Thoracic aorta (tissue), 2 donors: Measurements from ENCODE around the gene TMEM82. TPM values are rescaled to one million over a fixed set of nuclear protein-coding genes. Genes with fewer than 3 reads are reported as not detected.

Source experiments
- ATAC-seq: fragments of 150-250 bp; one replicate; pipeline ENCODE4 v1.8.0; 2017; ENCODE audit warnings: low read depth; ENCODE audit not compliant: insufficient number of reproducible peaks, low FRiP score
- DNase-seq: peaks from one replicate; pipeline ENCODE4 v3.0.0-alpha.2; 2020; ENCODE audit warnings: low spot score
- H3K27ac ChIP-seq, 2 donors: fragments of 200-600 bp; sonication (generic); 1 replicate in 1 of 2; 2 replicates in 1 of 2; pipeline ENCODE4 v1.5.1; 2016; ENCODE audit warnings: mild to moderate bottlenecking in 2 of 2, moderate library complexity in 2 of 2
- H3K27me3 ChIP-seq: fragments of 200-600 bp; sonication (generic); replicated peaks from 2 replicates; pipeline ENCODE4 v1.6.0; 2016; ENCODE audit warnings: mild to moderate bottlenecking; ENCODE audit not compliant: insufficient read depth
- H3K36me3 ChIP-seq: fragments of 200-600 bp; sonication (generic); one replicate; pipeline ENCODE4 v1.5.1; 2016
- H3K4me1 ChIP-seq, 2 donors: fragments of 200-600 bp; sonication (generic); 1 replicate in 1 of 2; 2 replicates in 1 of 2; pipeline versions ENCODE4 v1.5.1 to v1.6.0; 2016; ENCODE audit warnings: low read depth in 2 of 2, mild to moderate bottlenecking in 1 of 2; ENCODE audit not compliant: control insufficient read depth in 1 of 2
- H3K4me3 ChIP-seq: fragments of 200-600 bp; sonication (generic); 2 replicates; pipeline ENCODE4 v1.5.1; 2016; ENCODE audit warnings: mild to moderate bottlenecking
- H3K9me3 ChIP-seq: fragments of 200-600 bp; sonication (generic); 2 replicates; pipeline ENCODE4 v1.5.1; 2016
- CTCF ChIP-seq: fragments of 200-600 bp; sonication (generic); IDR thresholded peaks from one replicate; pipeline ENCODE4 v1.5.1; 2019; ENCODE audit warnings: antibody characterized with exemption
- total RNA-seq, 2 donors: library from RNA; depleted of rRNA; stranded (reverse); fragments of >200 nt; gene quantifications; one replicate each; pipeline versions ENCODE4 v1.1.0 to v1.2.3, GENCODE V29; 2016

Gene TMEM82
- total RNA-seq, 2 donors from 2014 or later = not detected

- TF ChIP-seq CTCF = no peak
- H3K27ac ChIP-seq = no peak overlapping the region
- peaks cover 4 to 17% of the 10 kb centered on the region in 2 donors for H3K4me1 ChIP-seq
- ATAC-seq (no peak), DNase-seq (no peak)
- no peaks in the 10 kb centered on the region for H3K9me3 ChIP-seq
- H3K27me3 ChIP-seq = no peaks in the 10 kb centered on the region
- H3K36me3 ChIP-seq = peaks cover 75% of the 10 kb centered on the region
- no peak overlapping the region for H3K4me3 ChIP-seq
Measured at GRCh38 chr1:15730936-15731335, 11.4 kb upstream of the TMEM82 start.

- peaks cover 66% of the 10 kb centered on the region for H3K36me3 ChIP-seq
- TF ChIP-seq CTCF = no peak
- no peak overlapping the region for H3K4me3 ChIP-seq
- no peaks in the 10 kb centered on the region for H3K27me3 ChIP-seq
- peaks cover 15 to 28% of the 10 kb centered on the region in 2 donors for H3K4me1 ChIP-seq
- no peak for DNase-seq
- no peaks in the 10 kb centered on the region for H3K9me3 ChIP-seq
- ATAC-seq = no peak
- H3K27ac ChIP-seq = peak overlapping the region in 1 of 2 donors; percentile 5
Measured at GRCh38 chr1:15731735-15732685, 10.3 kb upstream of the TMEM82 start.

- Histone ChIP-seq H3K4me1 (peaks cover 16 to 35% of the 10 kb centered on the region in 2 donors), H3K9me3 (no peaks in the 10 kb centered on the region), H3K36me3 (peaks cover 59% of the 10 kb centered on the region), H3K27me3 (no peaks in the 10 kb centered on the region), H3K4me3 (no peak overlapping the region), H3K27ac (no peak overlapping the region)
- ATAC-seq = no peak
- DNase-seq = no peak
- TF ChIP-seq CTCF = no peak
Measured at GRCh38 chr1:15732686-15733081, 9.6 kb upstream of the TMEM82 start.

GRCh38 chr1:15733218-15733725 is 9.0 kb upstream of the TMEM82 start:
- no peaks in the 10 kb centered on the region for H3K9me3 ChIP-seq
- no peak for TF ChIP-seq CTCF
- ATAC-seq = no peak
- no peak for DNase-seq
- no peaks in the 10 kb centered on the region for H3K27me3 ChIP-seq
- H3K27ac ChIP-seq = no peak overlapping the region
- H3K4me1 ChIP-seq = peaks cover 16 to 38% of the 10 kb centered on the region in 2 donors
- no peak overlapping the region for H3K4me3 ChIP-seq
- peaks cover 53% of the 10 kb centered on the region for H3K36me3 ChIP-seq

- no peak for DNase-seq
- peaks cover 48% of the 10 kb centered on the region for H3K36me3 ChIP-seq
- TF ChIP-seq CTCF = no peak
Measured at GRCh38 chr1:15733726-15734226, 8.5 kb upstream of the TMEM82 start.

More at GRCh38 chr1:15733726-15734226, 8.5 kb upstream of the TMEM82 start:
- Histone ChIP-seq H3K4me1 (peaks cover 16 to 43% of the 10 kb centered on the region in 2 donors), H3K27ac (peak overlapping the region in 1 of 2 donors; percentile 38), H3K9me3 (no peaks in the 10 kb centered on the region), H3K4me3 (no peak overlapping the region), H3K27me3 (no peaks in the 10 kb centered on the region)
- no peak for ATAC-seq
